ENCODE data around the gene CUL1.

- TF ChIP-seq FOS (IDR thresholded peaks at IDR 0.05; ENCODE audit: borderline replicate concordance, insufficient read depth, low read length) (no peak), POLR2A (IDR thresholded peaks at IDR 0.05; ENCODE audit: low read depth, low read length) (no peak), CTCF (IDR thresholded peaks at IDR 0.05; ENCODE audit: extremely low read depth in 1 of 2, insufficient read depth in 1 of 2, low read depth in 1 of 2, low read length in 2 of 2) (no peak), EZH2 (IDR thresholded peaks at IDR 0.05; ENCODE audit: borderline replicate concordance, low read depth, low read length, severe bottlenecking) (no peak), JUN (IDR thresholded peaks at IDR 0.05; ENCODE audit: borderline replicate concordance, insufficient read depth, insufficient read length, low read depth) (no peak)
Observed at GRCh38 chr7:148726385-148726784, 27.7 kb downstream of the CUL1 start.
